Caki2 (cell line): Measurements from ENCODE around the gene TTC12. TPM values are rescaled to one million over a fixed set of nuclear protein-coding genes. Genes with fewer than 3 reads are reported as not detected.

Experiments
- DNase-seq: peaks from one replicate; pipeline ENCODE4 v3.0.0-alpha.2; 2015; ENCODE audit warnings: low read depth
- in situ Hi-C: cut with HindIII; loops from 2 replicates; pipeline ENCODE4 v1.10.0; 2016; ENCODE audit warnings: low sequenced_read_pairs, low pct_unique_long_range_greater_than_20kb, mixed read lengths
- total RNA-seq: library from RNA; depleted of rRNA; stranded (reverse); fragments of >200 nt; shearing (Covaris generic); gene quantifications from 2 replicates; pipeline ENCODE4 v1.2.3, GENCODE V29; 2014; ENCODE audit warnings: low replicate concordance; rRNA removed

Gene TTC12
- total RNA-seq, 1 experiment from 2014 or later, result 16.5 TPM

- DNase-seq, result no peak
- in situ Hi-C loops, result no loop called here
These were observed 96.2 kb downstream of the TTC12 start for GRCh38 chr11:113410414-113411135.

- in situ Hi-C loops, result no loop called here
- no peak for DNase-seq
These were observed 97.2 kb downstream of the TTC12 start for GRCh38 chr11:113411536-113411935.

DNA sequence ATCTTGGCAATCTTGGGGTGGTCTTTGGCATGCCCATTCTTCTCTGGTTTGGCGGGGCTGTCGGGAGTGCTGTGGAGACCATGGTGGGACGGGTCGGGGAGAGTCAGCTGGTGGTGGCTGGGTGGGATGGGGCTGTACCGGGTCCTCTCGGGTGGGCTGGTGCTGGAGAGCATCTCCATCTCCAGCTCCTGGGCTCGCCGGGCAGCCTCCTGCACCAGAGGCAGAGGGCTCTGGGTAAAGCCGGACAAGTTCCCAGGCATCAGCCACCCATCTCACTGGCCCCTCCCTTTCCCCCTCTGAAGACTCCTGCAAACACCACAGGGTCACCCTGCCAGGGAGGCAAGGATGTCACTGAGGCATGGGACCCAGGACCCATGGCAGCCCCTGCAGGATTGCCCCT is 98.3 kb downstream of the TTC12 start:
- in situ Hi-C loops, result no loop called here
- DNase-seq, result no peak

- DNase-seq, result no peak
- in situ Hi-C loops, result no loop called here
These were observed 101.0 kb downstream of the TTC12 start for GRCh38 chr11:113415343-113415742.

Other genes starting within 250 kb of the TTC12 start
- not detected in 2 replicates for gene ANKK1, start 73.2 kb downstream of the TTC12 start, total RNA-seq
- not detected in 2 replicates for gene DRD2, start 160.8 kb downstream of the TTC12 start, total RNA-seq